ENCODE results near the gene CLCN5. TPM values are rescaled to one million over a fixed set of nuclear protein-coding genes. Genes with fewer than 3 reads are reported as not detected.

Gene CLCN5
- total RNA-seq, 2 donors from 2014 or later, result 2.2 to 2.8 TPM

GRCh38 chrX:50117476-50117875 lies 195.1 kb downstream of the CLCN5 start:
- ATAC-seq (no peak), DNase-seq (no peak)
- H3K27me3 Mint-ChIP-seq, result no peaks in the 10 kb centered on the region
- H3K36me3 Mint-ChIP-seq (ENCODE audit: low read depth), result no peaks in the 10 kb centered on the region
- H3K4me1 Mint-ChIP-seq, result no peaks in the 10 kb centered on the region
- H3K9me3 ChIP-seq (ENCODE audit: control insufficient read depth, low read length, poor library complexity, severe bottlenecking), result no peaks in the 10 kb centered on the region
- H3K27ac Mint-ChIP-seq, result no peak overlapping the region
- H3K4me3 Mint-ChIP-seq, result no peak overlapping the region

- Mint-ChIP-seq H3K36me3 (ENCODE audit: low read depth) (no peaks in the 10 kb centered on the region), H3K27ac (no peak overlapping the region), H3K4me1 (peaks cover 6% of the 10 kb centered on the region), H3K27me3 (peaks cover 9% of the 10 kb centered on the region), H3K4me3 (no peak overlapping the region)
- ATAC-seq (no peak), DNase-seq (no peak)
- no peaks in the 10 kb centered on the region for H3K9me3 ChIP-seq (ENCODE audit: control insufficient read depth, low read length, poor library complexity, severe bottlenecking)
Measured at GRCh38 chrX:50125480-50125879, 203.1 kb downstream of the CLCN5 start.

- Mint-ChIP-seq H3K4me3 (no peak overlapping the region), H3K4me1 (no peaks in the 10 kb centered on the region), H3K36me3 (ENCODE audit: low read depth) (no peaks in the 10 kb centered on the region), H3K27ac (no peak overlapping the region), H3K27me3 (no peaks in the 10 kb centered on the region)
- no peaks in the 10 kb centered on the region for H3K9me3 ChIP-seq (ENCODE audit: control insufficient read depth, low read length, poor library complexity, severe bottlenecking)
- DNase-seq (no peak), ATAC-seq (no peak)
Measured at GRCh38 chrX:50147972-50148371, 225.6 kb downstream of the CLCN5 start.

Other genes with a start within 250 kb of the CLCN5 start
- not detected for gene PAGE1, start 226.6 kb upstream of the CLCN5 start, total RNA-seq
- gene PAGE4, start 93.3 kb upstream of the CLCN5 start, total RNA-seq, result not detected
- 1 to 10 TPM; 2.5 to 3.5 TPM for gene USP27X, start 43.1 kb upstream of the CLCN5 start, total RNA-seq